ENCODE data around the gene NECTIN1.

- TF ChIP-seq CTCF (IDR thresholded peaks at IDR 0.05) (no peak), POLR2A (IDR thresholded peaks at IDR 0.05) (no peak)
Measured at GRCh38 chr11:119713359-119714040, 15.5 kb downstream of the NECTIN1 start.
